Raji (cell line): Measurements from ENCODE around the gene CXCR5.
A peak's percentile ranks its signal among the peaks of the same experiment; 100 is the strongest.

Experiments
- POLR2A ChIP-seq: IDR thresholded peaks from 2 replicates; pipeline ENCODE4 v1.6.1; 2011; ENCODE audit warnings: low read depth, low read length, control low read depth; ENCODE audit not compliant: insufficient read depth

CXCR5 gene

GRCh38 chr11:118911880-118912741 is 28.4 kb downstream of the CXCR5 start:
- TF ChIP-seq POLR2A: no peak

GRCh38 chr11:118912742-118913410 is 29.2 kb downstream of the CXCR5 start:
- TF ChIP-seq POLR2A: no peak

GRCh38 chr11:118913411-118914125 is 29.9 kb downstream of the CXCR5 start:
- no peak for TF ChIP-seq POLR2A

GRCh38 chr11:118914178-118914918 is 30.7 kb downstream of the CXCR5 start:
- TF ChIP-seq POLR2A: peak; percentile 38; the same call in 1 of the 2 replicates

GRCh38 chr11:118914987-118915386 is 31.3 kb downstream of the CXCR5 start:
- no peak for TF ChIP-seq POLR2A

- no peak for TF ChIP-seq POLR2A
These were observed 31.7 kb downstream of the CXCR5 start for GRCh38 chr11:118915396-118915795.

- TF ChIP-seq POLR2A: no peak
These were observed 32.5 kb downstream of the CXCR5 start for GRCh38 chr11:118915941-118916841.

GRCh38 chr11:118916842-118917388 is 33.2 kb downstream of the CXCR5 start:
- no peak for TF ChIP-seq POLR2A

- TF ChIP-seq POLR2A: no peak
These were observed 33.9 kb downstream of the CXCR5 start for GRCh38 chr11:118917481-118918127.

- TF ChIP-seq POLR2A: no peak
These were observed 34.5 kb downstream of the CXCR5 start for GRCh38 chr11:118918128-118918685.

- TF ChIP-seq POLR2A: no peak
These were observed 35.1 kb downstream of the CXCR5 start for GRCh38 chr11:118918686-118919280.

- no peak for TF ChIP-seq POLR2A
These were observed 37.6 kb downstream of the CXCR5 start for GRCh38 chr11:118921121-118921928.
